Loucy (cell line): ENCODE results near the gene ASTN2.

Experiments
- H2AFZ ChIP-seq: fragments of 200-600 bp; sonication (generic); 2 replicates; pipeline ENCODE4 v1.6.0; 2016; ENCODE audit warnings: antibody characterized with exemption, mild to moderate bottlenecking, low read length, moderate library complexity
- H3F3A ChIP-seq: fragments of 200-600 bp; 2 replicates; pipeline ENCODE4 v1.6.0; 2016; ENCODE audit warnings: antibody characterized with exemption, low read depth, mild to moderate bottlenecking
- H3K27me3 ChIP-seq: fragments of 200-600 bp; sonication (generic); 2 replicates; pipeline ENCODE4 v1.6.1; 2014; ENCODE audit warnings: low read length, mild to moderate bottlenecking; ENCODE audit not compliant: insufficient read depth, poor library complexity, severe bottlenecking
- H3K36me3 ChIP-seq: fragments of 200-600 bp; sonication (generic); 2 replicates; pipeline ENCODE4 v1.6.1; 2016; ENCODE audit warnings: low read length; ENCODE audit not compliant: insufficient read depth
- H3K4me1 ChIP-seq: fragments of 200-600 bp; sonication (generic); 2 replicates; pipeline ENCODE4 v1.5.1; 2014; ENCODE audit warnings: low read length, mild to moderate bottlenecking; ENCODE audit not compliant: insufficient read depth, poor library complexity, severe bottlenecking
- H3K4me2 ChIP-seq: fragments of 200-600 bp; sonication (generic); 2 replicates; pipeline ENCODE4 v1.6.0; 2014; ENCODE audit warnings: antibody characterized with exemption, low read length, low read depth, mild to moderate bottlenecking; ENCODE audit not compliant: poor library complexity, severe bottlenecking
- H3K4me3 ChIP-seq: fragments of 200-600 bp; sonication (generic); 2 replicates; pipeline ENCODE4 v1.5.1; 2014; ENCODE audit warnings: low read length, mild to moderate bottlenecking, mixed read lengths; ENCODE audit not compliant: poor library complexity, severe bottlenecking
- H3K79me2 ChIP-seq: fragments of 200-600 bp; sonication (generic); 2 replicates; pipeline ENCODE4 v1.6.1; 2014; ENCODE audit warnings: low read length; ENCODE audit not compliant: insufficient read depth
- H3K9ac ChIP-seq: fragments of 200-600 bp; sonication (generic); 2 replicates; pipeline ENCODE4 v1.6.0; 2014; ENCODE audit warnings: mild to moderate bottlenecking, low read depth, low read length, moderate library complexity; ENCODE audit not compliant: poor library complexity, severe bottlenecking
- H3K9me2 ChIP-seq: fragments of 200-600 bp; sonication (generic); replicated peaks from 2 replicates; pipeline ENCODE4 v1.6.1; 2016; ENCODE audit warnings: low read depth, low read length, mixed read lengths
- H3K9me3 ChIP-seq: fragments of 200-600 bp; sonication (generic); 2 replicates; pipeline ENCODE4 v1.6.1; 2014; ENCODE audit warnings: mild to moderate bottlenecking, antibody characterized with exemption, low read length, low read depth; ENCODE audit not compliant: insufficient read depth
- H4K20me1 ChIP-seq: fragments of 200-600 bp; sonication (generic); 2 replicates; pipeline ENCODE4 v1.6.0; 2014; ENCODE audit warnings: antibody characterized with exemption, low read length, mild to moderate bottlenecking; ENCODE audit not compliant: insufficient read depth, poor library complexity, severe bottlenecking
- CTCF ChIP-seq: fragments of 200-600 bp; sonication (generic); conservative IDR thresholded peaks from 2 replicates; pipeline ENCODE4 v1.5.1; 2014; ENCODE audit warnings: mild to moderate bottlenecking, antibody characterized with exemption, low read length
- EZH2phosphoT487 ChIP-seq: fragments of 200-600 bp; IDR thresholded peaks from 2 replicates; pipeline ENCODE4 v1.6.1; 2018; ENCODE audit warnings: antibody characterized with exemption, mild to moderate bottlenecking, moderate library complexity, borderline replicate concordance

ASTN2 gene

GRCh38 chr9:116395699-116396037 lies 1019.2 kb downstream of the ASTN2 start:
- no peaks in the 10 kb centered on the region for H3K79me2 ChIP-seq
- no peak overlapping the region for H2AFZ ChIP-seq
- no peak overlapping the region for H3K9ac ChIP-seq
- TF ChIP-seq CTCF (no peak), EZH2phosphoT487 (no peak)
- no peaks in the 10 kb centered on the region for H3K9me2 ChIP-seq
- no peaks in the 10 kb centered on the region; the same call in 1 of the 2 replicates for H3K9me3 ChIP-seq
- no peaks in the 10 kb centered on the region for H3K27me3 ChIP-seq
- no peak overlapping the region for H3K4me2 ChIP-seq
- no peaks in the 10 kb centered on the region for H3K36me3 ChIP-seq
- no peaks in the 10 kb centered on the region for H3F3A ChIP-seq
- no peaks in the 10 kb centered on the region for H4K20me1 ChIP-seq
- no peak overlapping the region for H3K4me3 ChIP-seq
- no peaks in the 10 kb centered on the region for H3K4me1 ChIP-seq

GRCh38 chr9:116394894-116395698 lies 1019.8 kb downstream of the ASTN2 start:
- TF ChIP-seq CTCF (no peak), EZH2phosphoT487 (no peak)
- no peaks in the 10 kb centered on the region; the same call in 1 of the 2 replicates for H3K9me3 ChIP-seq
- H3F3A ChIP-seq = no peaks in the 10 kb centered on the region
- no peak overlapping the region for H3K4me2 ChIP-seq
- H3K9me2 ChIP-seq = no peaks in the 10 kb centered on the region
- no peak overlapping the region for H2AFZ ChIP-seq
- H3K4me1 ChIP-seq = no peaks in the 10 kb centered on the region
- H3K36me3 ChIP-seq = no peaks in the 10 kb centered on the region
- no peaks in the 10 kb centered on the region for H3K27me3 ChIP-seq
- H3K4me3 ChIP-seq = no peak overlapping the region
- H3K79me2 ChIP-seq = no peaks in the 10 kb centered on the region
- no peak overlapping the region for H3K9ac ChIP-seq
- H4K20me1 ChIP-seq = no peaks in the 10 kb centered on the region

GRCh38 chr9:116394070-116394469 lies 1020.8 kb downstream of the ASTN2 start:
- Histone ChIP-seq H2AFZ (no peak overlapping the region), H3K4me3 (no peak overlapping the region), H3K36me3 (no peaks in the 10 kb centered on the region), H3K79me2 (no peaks in the 10 kb centered on the region), H3K4me1 (no peaks in the 10 kb centered on the region), H3K9me2 (no peaks in the 10 kb centered on the region), H4K20me1 (no peaks in the 10 kb centered on the region), H3K4me2 (no peak overlapping the region), H3K9me3 (no peaks in the 10 kb centered on the region; the same call in 1 of the 2 replicates), H3F3A (no peaks in the 10 kb centered on the region), H3K27me3 (no peaks in the 10 kb centered on the region), H3K9ac (no peak overlapping the region)
- TF ChIP-seq EZH2phosphoT487 (no peak), CTCF (no peak)
